ENCODE results near the gene ROBO1.

The ROBO1 gene

GRCh38 chr3:79664455-79664854, 103.3 kb downstream of the ROBO1 start:
- no peak for DNase-seq

DNA sequence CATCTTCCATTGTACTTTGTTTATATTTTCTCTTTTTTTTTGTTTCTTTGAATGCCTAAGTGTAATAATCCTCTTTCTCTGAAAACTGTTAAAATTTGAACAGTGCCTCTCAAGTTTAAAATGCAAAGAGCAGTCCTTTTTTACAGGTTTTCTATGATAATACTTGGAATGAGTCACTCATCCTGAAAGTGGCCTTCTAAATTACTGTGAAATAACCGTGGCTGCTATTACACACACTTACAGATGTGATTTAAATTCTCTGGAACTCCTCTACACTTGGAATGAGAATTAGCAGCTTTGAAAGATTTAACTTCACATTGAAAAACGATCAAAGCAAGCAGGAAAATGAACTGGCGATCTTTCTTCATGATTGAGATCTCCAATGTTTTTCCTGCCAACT, 105.9 kb downstream of the ROBO1 start:
- DNase-seq = no peak

GRCh38 chr3:79657076-79657475, 110.7 kb downstream of the ROBO1 start:
- no peak for DNase-seq

GRCh38 chr3:79654019-79654418, 113.8 kb downstream of the ROBO1 start:
- DNase-seq = no peak

GRCh38 chr3:79653266-79653830, 114.5 kb downstream of the ROBO1 start:
- DNase-seq = no peak

- DNase-seq = no peak
These were observed 116.2 kb downstream of the ROBO1 start for GRCh38 chr3:79651536-79652065.

- DNase-seq = no peak
These were observed 127.9 kb downstream of the ROBO1 start for GRCh38 chr3:79639855-79640254.

DNA sequence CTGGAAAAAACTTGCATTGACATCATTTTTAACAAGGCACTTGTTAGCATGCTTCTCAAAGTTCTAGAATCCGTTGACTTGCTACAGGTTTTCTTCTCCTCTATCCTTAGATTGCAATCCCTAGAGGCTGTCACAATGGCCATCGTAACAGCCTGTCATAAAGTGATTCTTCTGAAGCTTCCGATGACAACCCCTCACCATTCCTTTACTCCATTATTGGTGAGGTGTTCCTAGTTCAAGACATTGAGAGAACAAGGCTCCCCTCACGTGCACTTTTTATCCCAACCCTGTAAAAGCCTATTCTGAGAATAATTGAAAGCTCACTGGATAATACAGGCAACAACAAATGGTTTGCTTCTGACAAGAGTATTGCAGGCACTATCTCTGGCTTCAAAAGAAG, 131.4 kb downstream of the ROBO1 start:
- no peak for DNase-seq

DNA sequence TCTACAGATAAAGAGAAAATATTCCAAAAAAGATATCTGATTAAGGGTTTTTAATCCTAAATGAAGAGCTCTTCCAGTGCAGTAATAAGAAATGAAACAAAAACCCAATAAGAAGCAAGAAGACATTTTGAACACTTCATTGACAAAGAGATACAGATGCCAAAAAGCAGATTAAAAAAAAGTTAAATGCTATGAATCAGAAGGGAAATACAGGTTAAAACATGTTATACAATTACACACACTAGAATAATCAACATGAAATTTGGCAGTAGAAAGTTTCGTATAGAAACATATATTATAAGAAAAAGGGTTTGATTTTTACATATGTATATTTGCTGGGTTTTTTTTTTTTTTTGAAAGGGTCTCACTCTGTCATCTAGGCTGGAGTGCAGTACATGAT, 135.0 kb downstream of the ROBO1 start:
- DNase-seq = no peak

DNA sequence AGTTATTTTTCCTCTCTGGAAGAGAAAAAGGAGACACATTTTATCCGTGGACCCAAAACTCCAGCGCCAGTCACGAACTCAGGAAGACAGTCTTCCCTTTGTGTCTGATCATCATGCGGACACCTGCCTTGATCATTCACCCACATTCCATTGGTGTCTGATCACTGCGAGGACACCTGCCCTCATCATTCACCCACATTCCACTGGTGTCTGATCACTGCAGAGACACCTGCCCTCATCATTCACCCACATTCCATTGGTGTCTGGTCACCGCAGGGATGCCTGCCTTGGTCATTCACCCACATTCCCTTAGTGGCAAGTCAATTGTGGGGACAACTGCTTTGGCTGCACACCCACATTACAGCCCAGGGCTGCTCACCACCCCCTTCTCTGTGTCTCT, 148.9 kb downstream of the ROBO1 start:
- no peak for DNase-seq

DNA sequence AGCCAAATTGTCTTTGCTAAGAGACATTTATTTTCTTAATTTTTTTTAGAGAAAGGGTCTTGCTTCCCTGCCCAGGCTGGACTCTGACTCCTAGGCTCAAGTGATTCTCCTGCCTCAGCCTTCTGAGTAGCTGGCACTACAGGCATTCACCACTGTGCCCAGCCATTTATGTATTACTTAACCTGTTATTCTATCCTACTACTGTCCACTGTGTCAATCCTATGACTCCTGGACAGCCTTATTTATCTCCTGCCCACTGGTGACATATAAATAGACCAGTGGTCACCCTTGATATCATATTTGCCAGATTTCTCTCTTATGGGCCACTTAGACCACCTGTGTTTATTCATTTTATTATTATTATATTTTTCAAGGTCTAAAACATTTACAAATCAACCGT, 161.4 kb downstream of the ROBO1 start:
- no peak for DNase-seq

- DNase-seq = no peak
These were observed 163.1 kb downstream of the ROBO1 start for GRCh38 chr3:79604681-79605080.

GRCh38 chr3:79602385-79602784, 165.4 kb downstream of the ROBO1 start:
- DNase-seq = no peak

DNA sequence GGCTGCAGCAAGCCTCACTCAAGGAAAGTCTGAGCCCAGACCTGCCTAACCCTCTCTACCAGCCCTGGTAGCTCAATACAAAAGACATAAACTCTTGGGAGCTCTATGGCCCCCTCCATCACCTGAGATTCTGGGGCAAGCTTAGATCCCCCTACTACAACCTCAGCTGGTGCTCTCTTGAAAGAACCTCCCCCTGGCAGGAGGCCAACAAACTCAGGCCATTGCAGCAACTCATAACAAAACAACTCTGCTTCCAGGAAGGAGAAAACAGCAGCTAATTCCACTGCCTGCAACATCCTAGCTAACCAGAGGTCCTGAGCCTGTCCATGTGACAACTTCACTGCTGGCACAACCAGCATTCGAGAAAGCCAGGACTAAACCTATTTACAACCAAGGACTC, 169.2 kb downstream of the ROBO1 start:
- no peak for DNase-seq

- no peak for DNase-seq
These were observed 170.1 kb downstream of the ROBO1 start for GRCh38 chr3:79597709-79598108.

GRCh38 chr3:79587150-79587549, 180.6 kb downstream of the ROBO1 start:
- DNase-seq = no peak

DNA sequence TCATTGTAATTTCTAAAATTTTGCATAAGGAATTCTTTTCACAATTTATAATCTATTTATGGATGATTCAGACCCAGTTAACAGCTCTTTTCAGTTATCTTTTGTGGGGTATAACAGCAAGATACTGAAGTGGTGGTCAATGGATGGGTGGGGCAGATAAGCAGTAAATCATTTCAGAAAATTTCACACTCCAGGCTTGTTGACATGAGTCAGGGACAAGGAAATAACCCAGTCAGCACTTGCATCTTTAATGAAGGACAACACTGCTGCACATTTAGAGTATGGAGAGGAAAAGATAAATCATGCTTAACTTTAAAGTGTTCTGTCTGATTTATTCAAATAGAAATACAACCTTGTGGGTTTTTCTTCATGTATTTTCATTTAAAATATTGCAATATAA, 181.6 kb downstream of the ROBO1 start:
- no peak for DNase-seq

DNA sequence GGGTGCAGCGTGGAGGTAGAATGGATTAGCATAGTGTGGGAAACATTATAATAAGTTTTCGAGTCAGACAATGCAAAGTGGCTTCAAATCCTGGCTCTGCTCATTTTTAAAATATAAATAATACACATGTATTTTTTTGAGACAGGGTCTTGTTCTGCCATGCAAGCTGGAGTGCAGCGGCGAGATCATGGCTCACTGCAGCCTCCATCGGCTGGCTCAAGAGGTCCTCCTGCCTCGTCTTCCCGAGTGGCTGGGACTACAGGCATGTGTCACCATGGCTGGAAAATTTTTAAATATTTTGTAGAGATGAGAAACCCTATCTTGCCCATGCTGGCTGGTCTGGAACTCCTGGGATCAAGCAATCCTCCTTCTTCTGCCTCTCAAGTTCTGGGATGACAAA, 194.9 kb downstream of the ROBO1 start:
- no peak for DNase-seq

- no peak for DNase-seq
These were observed 198.9 kb downstream of the ROBO1 start for GRCh38 chr3:79568938-79569337.

GRCh38 chr3:79564192-79564591, 203.6 kb downstream of the ROBO1 start:
- no peak for DNase-seq

DNA sequence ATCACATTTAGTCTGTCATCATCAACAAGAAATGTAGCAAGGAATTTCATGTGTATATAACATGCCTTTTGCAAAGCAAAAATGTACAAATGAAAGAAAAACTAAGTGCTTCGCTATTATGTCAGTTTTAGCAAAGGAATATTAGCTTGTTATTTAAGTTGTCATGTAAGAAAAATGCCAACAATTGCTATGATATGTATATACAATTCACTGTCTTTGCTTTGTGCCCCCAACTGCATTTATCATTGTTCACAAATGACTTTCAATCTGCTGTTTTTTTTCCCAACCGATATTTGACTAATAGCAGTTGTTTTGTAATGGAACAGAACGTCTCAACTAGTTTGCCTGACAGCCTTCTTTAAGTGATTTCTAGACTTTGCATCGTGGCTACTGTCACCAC, 207.1 kb downstream of the ROBO1 start:
- no peak for DNase-seq

DNA sequence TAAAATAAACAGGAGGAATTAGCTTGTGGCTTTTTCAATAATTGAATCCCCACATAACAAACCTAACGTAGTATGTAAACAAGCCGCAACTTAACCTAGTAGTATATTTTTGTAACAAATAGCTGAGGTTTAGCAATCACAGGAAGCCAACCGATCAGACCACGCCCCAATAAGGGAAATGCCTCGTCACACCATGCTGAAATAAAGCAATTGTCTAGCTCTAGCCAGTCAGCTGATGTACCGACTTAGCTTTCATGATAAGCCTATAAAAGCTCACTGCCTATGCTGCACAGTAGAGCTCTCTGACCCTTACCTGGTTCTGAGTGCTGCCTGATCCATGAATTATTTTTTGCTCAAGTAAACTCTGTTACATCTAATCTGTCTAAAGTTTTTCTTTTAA, 208.9 kb downstream of the ROBO1 start:
- no peak for DNase-seq

DNA sequence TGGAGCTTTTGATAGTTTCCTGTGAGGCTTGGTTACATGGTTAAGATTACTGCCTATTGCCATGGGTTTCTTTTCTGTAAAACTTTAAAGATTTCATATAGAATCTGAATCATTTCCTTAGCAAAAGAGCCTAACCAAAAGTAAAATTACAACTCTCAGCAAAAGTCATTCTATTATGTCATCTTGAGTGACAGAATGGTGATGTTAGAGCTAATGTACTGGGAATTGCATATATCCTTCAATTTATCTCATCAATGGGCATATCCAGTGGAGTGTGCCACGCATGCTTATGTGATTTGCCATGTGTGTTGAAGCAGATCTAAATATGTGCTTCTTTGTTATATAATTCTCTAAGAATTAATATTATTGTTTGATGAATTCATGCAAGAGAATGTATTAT, 212.1 kb downstream of the ROBO1 start:
- DNase-seq = no peak

DNA sequence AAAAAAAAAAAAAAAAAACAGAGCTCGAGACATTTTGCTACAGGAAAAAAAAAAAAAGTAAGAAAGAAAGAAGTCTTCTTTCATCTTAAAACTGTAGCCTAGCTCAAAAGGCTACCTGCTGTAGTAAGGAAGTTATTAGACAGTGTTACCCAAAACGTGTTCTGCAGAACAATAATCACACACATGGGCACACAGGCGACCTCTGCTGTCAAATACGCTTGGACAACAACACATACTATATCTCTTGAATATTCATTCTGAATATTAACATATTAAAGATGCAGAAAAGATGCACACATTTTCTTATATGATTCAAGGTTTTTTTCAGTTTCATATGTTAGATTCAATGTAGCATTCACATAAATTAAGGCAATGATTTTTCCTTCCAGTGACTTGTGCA, 215.8 kb downstream of the ROBO1 start:
- no peak for DNase-seq

- DNase-seq = no peak
These were observed 216.4 kb downstream of the ROBO1 start for GRCh38 chr3:79551321-79551892.

Measured in NCI-H2171 treated with DMSO at 0.1 percent for 48 hours (cell line).